ENCODE measurements around the gene SFSWAP. TPM values are rescaled to one million over a fixed set of nuclear protein-coding genes. Genes with fewer than 3 reads are reported as not detected.
A peak's percentile ranks its signal among the peaks of the same experiment; 100 is the strongest.

The SFSWAP gene
- total RNA-seq, 1 experiment from 2014 or later: 76.3 TPM

DNA sequence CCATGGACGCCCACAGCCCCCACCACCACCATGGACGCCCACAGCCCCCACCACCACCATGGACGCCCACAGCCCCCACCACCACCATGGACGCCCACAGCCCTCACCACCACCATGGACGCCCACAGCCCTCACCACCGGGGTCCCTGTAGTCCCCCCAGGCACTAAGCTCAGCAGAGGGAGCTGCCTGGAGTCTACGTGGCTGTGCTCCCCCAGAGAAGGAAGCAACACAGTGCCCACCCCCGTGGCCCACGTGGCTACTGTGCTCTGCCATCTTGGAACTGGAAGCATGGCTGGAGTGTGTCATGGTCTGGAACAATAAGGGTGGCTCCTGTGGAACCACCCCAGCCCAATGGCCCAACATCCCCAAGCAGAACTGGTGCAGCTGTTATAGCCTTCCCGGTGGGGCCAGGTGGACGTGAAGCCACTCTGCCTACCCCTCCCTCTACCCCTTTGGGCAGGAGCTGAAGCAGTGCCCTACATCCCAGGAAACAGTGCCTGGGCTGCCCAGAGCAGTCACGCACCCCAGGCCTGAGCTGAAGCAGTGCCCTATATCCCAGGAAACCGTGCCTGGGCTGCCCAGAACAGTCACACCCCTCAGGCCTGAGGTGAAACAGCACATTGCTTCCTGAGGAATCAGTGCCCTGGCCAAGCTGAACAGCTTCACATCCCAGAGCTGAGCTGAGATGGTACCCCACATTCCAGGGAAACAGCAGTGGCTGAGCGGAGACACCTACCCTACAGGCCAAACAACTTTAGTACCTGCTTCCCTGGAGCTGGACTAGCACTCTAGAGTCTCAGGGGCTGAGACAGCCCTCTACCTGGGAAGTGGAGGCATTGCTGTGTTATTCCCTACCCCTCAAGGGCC is 9.0 kb upstream of the SFSWAP start:
- Mint-ChIP-seq H3K27me3 (ENCODE audit: low read depth) (peaks cover 7% of the 10 kb centered on the region; the same call in 1 of the 2 replicates), H3K4me1 (no peaks in the 10 kb centered on the region), H3K9me3 (peaks cover 25% of the 10 kb centered on the region), H3K36me3 (peaks cover 3% of the 10 kb centered on the region), H3K27ac (no peak overlapping the region), H3K4me3 (no peak overlapping the region)
- TF ChIP-seq USF2 (CRISPR knock-in tag; IDR thresholded peaks at IDR 0.05): no peak
- TF ChIP-seq MYBL2 (CRISPR knock-in tag; IDR thresholded peaks at IDR 0.05): no peak
- no peak for TF ChIP-seq ZNF532 (CRISPR knock-in tag; IDR thresholded peaks at IDR 0.05; ENCODE audit: borderline replicate concordance)
- DNase-seq (ENCODE audit: low spot score) (no peak), ATAC-seq (peak; percentile 57)
- POLR2A ChIA-PET: no interaction called here
- CTCF ChIA-PET: interaction anchor here (1.1 to 1.4 kb wide), 2 partner anchors 21 to 598 kb away, joined by 3 read pairs; no protein-coding TSS in a partner anchor

GRCh38 chr12:131702573-131702877 is 8.4 kb upstream of the SFSWAP start:
- no peaks in the 10 kb centered on the region for H3K4me1 Mint-ChIP-seq

More at GRCh38 chr12:131702573-131702877, 8.4 kb upstream of the SFSWAP start:
- Mint-ChIP-seq H3K27me3 (ENCODE audit: low read depth) (peaks cover 7% of the 10 kb centered on the region; the same call in 1 of the 2 replicates), H3K9me3 (peaks cover 25% of the 10 kb centered on the region), H3K36me3 (peaks cover 3% of the 10 kb centered on the region), H3K27ac (no peak overlapping the region), H3K4me3 (no peak overlapping the region)
- TF ChIP-seq CREB1 (CRISPR knock-in tag; IDR thresholded peaks at IDR 0.05) (no peak), CREM (CRISPR knock-in tag; IDR thresholded peaks at IDR 0.05) (no peak), TP53 (CRISPR knock-in tag; IDR thresholded peaks at IDR 0.05) (no peak), ZNF396 (CRISPR knock-in tag; IDR thresholded peaks at IDR 0.05; ENCODE audit: borderline replicate concordance) (no peak), SP1 (CRISPR knock-in tag; conservative IDR thresholded peaks at IDR 0.05) (no peak), ZNF138 (CRISPR knock-in tag; conservative IDR thresholded peaks at IDR 0.05) (no peak)
- TF ChIP-seq, protein P1, sequence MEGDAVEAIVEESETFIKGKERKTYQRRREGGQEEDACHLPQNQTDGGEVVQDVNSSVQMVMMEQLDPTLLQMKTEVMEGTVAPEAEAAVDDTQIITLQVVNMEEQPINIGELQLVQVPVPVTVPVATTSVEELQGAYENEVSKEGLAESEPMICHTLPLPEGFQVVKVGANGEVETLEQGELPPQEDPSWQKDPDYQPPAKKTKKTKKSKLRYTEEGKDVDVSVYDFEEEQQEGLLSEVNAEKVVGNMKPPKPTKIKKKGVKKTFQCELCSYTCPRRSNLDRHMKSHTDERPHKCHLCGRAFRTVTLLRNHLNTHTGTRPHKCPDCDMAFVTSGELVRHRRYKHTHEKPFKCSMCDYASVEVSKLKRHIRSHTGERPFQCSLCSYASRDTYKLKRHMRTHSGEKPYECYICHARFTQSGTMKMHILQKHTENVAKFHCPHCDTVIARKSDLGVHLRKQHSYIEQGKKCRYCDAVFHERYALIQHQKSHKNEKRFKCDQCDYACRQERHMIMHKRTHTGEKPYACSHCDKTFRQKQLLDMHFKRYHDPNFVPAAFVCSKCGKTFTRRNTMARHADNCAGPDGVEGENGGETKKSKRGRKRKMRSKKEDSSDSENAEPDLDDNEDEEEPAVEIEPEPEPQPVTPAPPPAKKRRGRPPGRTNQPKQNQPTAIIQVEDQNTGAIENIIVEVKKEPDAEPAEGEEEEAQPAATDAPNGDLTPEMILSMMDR (IDR thresholded peaks at IDR 0.05): no peak
- TF ChIP-seq, protein P2, sequence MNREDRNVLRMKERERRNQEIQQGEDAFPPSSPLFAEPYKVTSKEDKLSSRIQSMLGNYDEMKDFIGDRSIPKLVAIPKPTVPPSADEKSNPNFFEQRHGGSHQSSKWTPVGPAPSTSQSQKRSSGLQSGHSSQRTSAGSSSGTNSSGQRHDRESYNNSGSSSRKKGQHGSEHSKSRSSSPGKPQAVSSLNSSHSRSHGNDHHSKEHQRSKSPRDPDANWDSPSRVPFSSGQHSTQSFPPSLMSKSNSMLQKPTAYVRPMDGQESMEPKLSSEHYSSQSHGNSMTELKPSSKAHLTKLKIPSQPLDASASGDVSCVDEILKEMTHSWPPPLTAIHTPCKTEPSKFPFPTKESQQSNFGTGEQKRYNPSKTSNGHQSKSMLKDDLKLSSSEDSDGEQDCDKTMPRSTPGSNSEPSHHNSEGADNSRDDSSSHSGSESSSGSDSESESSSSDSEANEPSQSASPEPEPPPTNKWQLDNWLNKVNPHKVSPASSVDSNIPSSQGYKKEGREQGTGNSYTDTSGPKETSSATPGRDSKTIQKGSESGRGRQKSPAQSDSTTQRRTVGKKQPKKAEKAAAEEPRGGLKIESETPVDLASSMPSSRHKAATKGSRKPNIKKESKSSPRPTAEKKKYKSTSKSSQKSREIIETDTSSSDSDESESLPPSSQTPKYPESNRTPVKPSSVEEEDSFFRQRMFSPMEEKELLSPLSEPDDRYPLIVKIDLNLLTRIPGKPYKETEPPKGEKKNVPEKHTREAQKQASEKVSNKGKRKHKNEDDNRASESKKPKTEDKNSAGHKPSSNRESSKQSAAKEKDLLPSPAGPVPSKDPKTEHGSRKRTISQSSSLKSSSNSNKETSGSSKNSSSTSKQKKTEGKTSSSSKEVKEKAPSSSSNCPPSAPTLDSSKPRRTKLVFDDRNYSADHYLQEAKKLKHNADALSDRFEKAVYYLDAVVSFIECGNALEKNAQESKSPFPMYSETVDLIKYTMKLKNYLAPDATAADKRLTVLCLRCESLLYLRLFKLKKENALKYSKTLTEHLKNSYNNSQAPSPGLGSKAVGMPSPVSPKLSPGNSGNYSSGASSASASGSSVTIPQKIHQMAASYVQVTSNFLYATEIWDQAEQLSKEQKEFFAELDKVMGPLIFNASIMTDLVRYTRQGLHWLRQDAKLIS (CRISPR knock-in tag; IDR thresholded peaks at IDR 0.05; ENCODE audit: borderline replicate concordance): no peak
- ATAC-seq (no peak), DNase-seq (ENCODE audit: low spot score) (no peak)
- ChIA-PET POLR2A (no interaction called here), CTCF (interaction anchor here (1.1 to 1.4 kb wide), 2 partner anchors 21 to 598 kb away, joined by 3 read pairs; no protein-coding TSS in a partner anchor)
